GM18502 (cell line): ENCODE measurements around the gene GAB1.

Source experiments
- ATAC-seq: cut with Tn5 transposase; IDR thresholded peaks from one replicate; pipeline ENCODE4 v1.9.1; 2021; ENCODE audit warnings: mild to moderate bottlenecking; ENCODE audit not compliant: unreplicated experiment, poor library complexity

Gene GAB1

GRCh38 chr4:143336781-143337599 lies at the start of gene GAB1:
TSS of gene GAB1 (plus strand) at chr4:143336876. CDS start at chr4:143337189, 313 bp downstream.
- peak; percentile 76 for ATAC-seq

DNA sequence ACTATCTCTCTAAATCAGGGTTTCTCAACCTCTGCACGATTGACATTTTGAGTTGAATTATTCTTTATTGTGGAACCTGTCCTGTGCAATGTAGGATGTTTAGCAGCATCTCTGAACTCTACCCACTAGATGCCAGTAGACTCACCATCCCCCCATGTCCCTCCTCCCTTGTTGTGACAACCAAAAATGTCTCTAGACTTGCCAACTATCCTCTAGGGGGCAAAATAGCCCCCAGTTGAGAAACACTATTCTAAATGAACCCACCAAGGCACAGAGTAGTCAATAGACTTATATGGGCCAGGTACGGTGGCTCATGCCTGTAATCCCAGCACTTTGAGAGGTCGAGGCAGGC lies 49.1 kb upstream of the GAB1 start:
- ATAC-seq, result no peak

DNA sequence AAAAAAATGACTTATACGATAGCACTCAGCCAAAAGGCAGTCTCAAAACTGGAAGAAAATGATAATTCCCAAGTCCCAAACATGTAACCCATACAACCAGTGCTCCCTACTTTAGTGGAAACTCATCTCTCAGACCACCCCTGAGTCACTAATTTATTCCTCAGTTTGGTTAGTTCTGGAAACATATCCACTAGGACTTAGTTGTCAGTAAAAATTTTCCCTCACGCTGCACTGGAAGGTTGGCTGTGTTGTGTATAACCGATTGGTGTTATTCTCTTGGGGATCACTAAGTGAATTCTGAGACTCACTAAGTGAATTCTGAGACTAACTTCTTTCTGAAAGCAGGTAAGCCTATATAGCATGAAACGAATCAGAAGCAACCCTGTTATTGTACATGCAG lies 48.5 kb upstream of the GAB1 start:
- ATAC-seq, result no peak

GRCh38 chr4:143289370-143289769 lies 47.3 kb upstream of the GAB1 start:
- no peak for ATAC-seq

DNA sequence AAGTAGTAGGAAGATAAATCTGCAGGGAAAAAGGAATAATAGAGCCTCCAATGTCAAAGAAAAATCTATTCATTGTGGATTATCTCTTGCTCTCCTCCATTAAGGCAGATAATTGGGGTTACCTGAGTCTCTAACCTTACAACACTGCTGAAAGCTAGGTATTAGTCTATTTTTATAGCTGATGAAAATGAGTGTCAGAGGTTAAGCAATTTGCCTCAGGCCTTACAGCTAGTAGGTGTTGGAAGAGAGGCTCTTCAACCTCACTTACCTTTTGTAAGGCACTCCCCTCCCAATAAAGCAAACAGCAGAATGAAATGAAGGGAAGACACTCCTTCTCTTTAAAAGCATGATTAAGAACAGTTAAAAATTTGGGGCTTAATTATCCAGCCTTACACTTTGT lies 45.4 kb upstream of the GAB1 start:
- no peak for ATAC-seq

DNA sequence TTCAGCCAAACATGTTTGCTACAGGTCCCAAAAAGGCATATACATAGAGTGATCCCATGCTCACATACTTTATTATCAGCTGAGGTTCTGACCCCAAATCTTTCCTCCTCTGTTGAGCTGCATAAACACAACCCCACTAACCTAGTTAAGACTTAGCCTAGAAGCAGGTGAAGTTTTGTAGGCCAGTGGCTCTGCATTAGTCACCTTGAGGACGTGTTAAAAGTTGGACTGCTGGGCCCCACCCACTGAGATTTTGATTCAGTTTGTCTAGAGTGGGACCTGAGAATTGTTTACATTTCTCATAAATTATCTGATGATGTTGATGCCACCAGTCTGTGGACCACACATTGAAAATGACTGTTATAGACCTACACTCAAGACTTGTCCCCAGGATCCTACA lies 43.8 kb upstream of the GAB1 start:
- ATAC-seq, result no peak

DNA sequence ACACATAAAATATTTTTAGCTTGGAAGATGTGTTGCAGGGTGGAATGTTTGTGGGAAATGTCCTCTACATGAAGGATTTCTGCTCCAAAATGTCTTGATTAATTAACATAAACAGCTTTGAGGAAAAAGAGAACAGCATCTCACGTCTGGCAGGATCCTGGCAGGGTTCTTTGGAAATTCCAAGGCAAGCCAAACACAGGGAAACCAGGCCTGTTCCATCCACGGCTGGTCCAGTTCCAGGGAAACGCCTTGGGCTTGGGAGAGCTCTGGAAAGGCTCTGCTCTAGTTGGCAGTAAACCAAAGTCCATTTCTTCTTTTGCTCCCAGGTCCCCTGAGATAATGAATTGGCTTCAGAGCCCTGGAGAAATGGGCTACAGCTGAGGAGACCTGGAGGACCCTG lies 42.4 kb upstream of the GAB1 start:
- ATAC-seq, result no peak

GRCh38 chr4:143294710-143295275 lies 41.9 kb upstream of the GAB1 start:
- ATAC-seq, result no peak

DNA sequence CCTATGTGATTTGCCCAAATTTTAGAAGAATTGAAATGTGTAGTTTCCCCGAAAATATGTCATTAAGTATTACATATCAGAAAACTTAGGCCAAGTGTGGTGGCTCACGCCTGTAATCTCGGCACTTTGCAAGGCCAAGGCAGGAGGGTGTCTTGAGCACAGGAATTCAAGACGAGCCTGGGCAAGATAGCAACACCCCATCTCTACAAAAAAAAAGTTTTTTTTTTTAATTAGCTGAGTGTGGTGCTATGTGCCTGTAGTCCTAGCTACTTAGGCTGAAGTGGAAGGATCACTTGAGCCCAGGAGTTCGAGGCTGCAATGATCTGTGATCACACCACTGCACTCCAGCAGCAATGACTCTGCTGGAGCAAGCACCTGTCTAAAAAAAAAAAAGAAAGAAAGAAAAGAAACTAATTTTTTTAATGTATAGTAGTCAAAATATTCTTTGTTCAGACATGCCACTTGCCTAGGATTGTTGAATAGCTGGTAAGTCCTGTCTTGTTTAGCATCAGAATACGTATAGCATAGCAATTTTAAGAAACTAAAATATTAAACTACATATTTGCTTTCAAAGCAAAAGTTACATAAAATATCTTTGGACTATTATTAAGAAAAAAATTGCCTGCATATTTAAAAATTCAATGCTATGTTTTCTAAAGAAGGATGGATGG lies 40.1 kb upstream of the GAB1 start:
- ATAC-seq, result no peak

- no peak for ATAC-seq
Observed at GRCh38 chr4:143300860-143301259, 35.8 kb upstream of the GAB1 start.

DNA sequence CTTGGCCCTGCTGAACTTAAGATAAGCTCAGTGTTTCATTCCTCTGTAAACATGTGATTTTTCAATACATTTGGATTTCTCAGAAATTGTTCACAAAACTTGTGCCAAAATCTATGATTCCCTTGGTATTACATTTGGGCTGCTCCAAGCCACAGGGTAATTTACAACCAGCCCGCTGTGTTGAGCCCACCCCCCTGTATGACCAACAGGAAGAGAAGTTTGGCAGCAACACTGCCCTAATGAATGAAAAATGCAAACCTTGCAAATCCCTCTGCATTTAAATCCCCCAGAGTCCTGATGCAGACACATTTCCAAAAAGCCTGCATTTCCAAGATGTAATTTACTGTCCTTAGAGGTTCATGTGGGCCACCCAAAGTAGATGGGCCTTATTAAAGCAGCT lies 34.1 kb upstream of the GAB1 start:
- ATAC-seq, result no peak

DNA sequence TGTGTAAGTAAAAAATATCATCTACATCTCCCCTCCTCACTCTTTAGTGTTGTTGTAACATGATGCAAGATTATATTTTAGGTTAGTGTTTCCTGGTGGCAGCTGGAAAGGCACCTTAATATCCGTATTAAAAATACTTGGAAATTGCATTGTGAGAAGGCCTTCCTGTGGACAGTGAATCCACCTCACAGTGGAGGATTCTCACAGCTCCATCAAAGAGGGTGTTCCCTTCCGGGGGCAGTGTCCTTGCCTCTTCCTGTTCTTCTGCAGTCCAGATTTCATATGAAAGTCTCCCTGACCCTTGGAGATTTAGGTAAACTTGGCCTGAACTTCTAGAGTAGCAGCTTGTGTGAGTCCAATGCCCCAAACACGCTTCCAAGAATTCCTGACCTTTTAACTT lies 29.9 kb upstream of the GAB1 start:
- no peak for ATAC-seq

GRCh38 chr4:143307531-143307930 lies 29.1 kb upstream of the GAB1 start:
- no peak for ATAC-seq

GRCh38 chr4:143308377-143308776 lies 28.3 kb upstream of the GAB1 start:
- no peak for ATAC-seq

GRCh38 chr4:143311924-143312323 lies 24.8 kb upstream of the GAB1 start:
- ATAC-seq, result no peak

- ATAC-seq, result no peak
Observed at GRCh38 chr4:143313521-143313920, 23.2 kb upstream of the GAB1 start.

- no peak for ATAC-seq
Observed at GRCh38 chr4:143313996-143314395, 22.7 kb upstream of the GAB1 start.

DNA sequence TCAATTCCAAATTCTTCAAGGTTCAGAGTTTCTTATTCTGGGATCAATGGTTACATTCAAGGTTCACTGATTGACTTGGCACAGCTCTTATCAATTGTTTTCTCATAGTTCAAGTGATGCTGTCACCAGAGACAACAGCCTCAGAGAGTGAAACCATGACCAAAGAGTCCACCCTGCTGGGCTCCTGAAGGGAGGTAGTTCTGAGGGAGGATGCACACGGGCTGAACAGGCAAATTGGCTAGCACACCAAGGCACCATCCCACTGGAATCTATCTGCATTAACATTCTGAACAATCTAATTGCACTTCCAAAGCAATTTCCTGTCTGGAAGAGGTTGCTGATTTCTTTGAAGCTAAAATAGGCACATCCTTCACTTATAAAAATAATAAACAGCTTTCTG lies 16.6 kb upstream of the GAB1 start:
- ATAC-seq, result no peak

- no peak for ATAC-seq
Observed at GRCh38 chr4:143326735-143327134, 9.9 kb upstream of the GAB1 start.

- ATAC-seq, result no peak
Observed at GRCh38 chr4:143329985-143330384, 6.7 kb upstream of the GAB1 start.

DNA sequence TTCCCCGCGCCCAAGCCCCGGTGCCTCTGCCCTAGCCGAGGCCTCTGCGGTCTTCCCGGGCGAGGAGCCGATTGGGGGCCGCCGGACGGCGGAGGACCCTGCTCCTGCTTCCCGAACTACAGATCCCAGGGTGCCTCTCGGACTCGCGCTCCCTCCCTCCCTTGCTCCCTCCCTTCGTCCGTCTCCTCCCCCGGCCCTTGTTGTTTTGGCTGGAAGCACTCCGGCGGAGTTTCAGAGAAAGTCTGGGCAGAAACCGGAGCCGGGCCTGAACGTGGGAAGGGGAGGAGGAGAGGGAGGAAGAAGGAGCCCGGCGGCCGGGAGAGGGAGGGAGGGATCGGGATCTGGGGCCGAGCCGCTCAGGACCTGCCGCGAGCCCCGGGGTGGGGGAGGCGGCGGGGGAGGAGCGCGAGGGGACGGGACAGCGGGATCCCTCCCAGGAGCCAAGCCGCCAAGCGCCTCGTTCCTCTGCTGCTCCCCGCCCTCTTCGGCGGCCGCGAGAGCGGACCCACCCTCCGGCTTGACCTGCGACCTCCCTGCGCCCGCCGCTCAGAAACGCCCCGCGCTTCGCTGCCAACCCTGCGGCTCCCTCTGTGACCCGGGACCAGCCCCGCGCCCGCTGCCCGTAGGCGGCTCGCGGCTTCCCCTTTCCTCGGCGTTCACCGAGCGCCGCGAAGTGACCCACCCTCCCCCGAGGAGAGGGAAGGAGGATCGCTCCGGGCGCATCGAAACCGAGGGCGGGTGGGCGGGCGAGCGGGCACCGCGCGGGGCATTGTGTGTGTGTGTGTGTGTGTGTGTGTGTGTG lies 496 bp upstream of the GAB1 start:
- ATAC-seq, result peak; percentile 54
